GM18507 (cell line): ENCODE data around the gene PYM1.

Experiments used
- DNase-seq: peaks from one replicate; pipeline ENCODE4 v3.0.0; 2011; ENCODE audit warnings: low read depth; ENCODE audit not compliant: insufficient read length; ENCODE audit errors: extremely low spot score
- FAIRE-seq: peaks from 2 replicates; lab custom pipeline; 2011; peaks lifted over from hg19 to GRCh38; lab: Jason Lieb, UNC

PYM1 gene

DNA sequence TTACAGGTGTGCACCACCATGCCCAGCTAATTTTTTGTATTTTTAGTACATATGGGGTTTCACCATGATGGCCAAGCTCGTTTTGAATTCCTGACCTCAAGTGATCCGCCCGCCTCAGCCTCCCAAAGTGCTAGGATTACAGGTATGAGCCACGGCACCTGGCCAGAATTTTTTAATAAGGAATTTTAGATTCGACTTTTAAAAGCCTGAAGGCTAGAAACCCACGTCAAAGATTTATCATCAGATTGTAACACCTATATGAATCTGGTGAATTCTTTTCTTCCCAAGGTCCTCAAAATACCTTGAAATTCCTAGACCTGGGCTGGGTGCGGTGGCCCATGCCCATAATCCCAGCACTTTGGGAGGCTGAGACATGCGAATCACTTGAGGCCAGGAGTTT, 66.3 kb downstream of the PYM1 start:
- DNase-seq: no peak
- no peak for FAIRE-seq

GRCh38 chr12:55852740-55853139, 75.0 kb downstream of the PYM1 start:
- DNase-seq (no peak), FAIRE-seq (no peak)
